GM21529 (cell line): ENCODE measurements around the gene NEDD8.

Experiments
- ATAC-seq: cut with Tn5 transposase; IDR thresholded peaks from one replicate; pipeline ENCODE4 v1.9.1; 2021; ENCODE audit not compliant: unreplicated experiment

The NEDD8 gene

DNA sequence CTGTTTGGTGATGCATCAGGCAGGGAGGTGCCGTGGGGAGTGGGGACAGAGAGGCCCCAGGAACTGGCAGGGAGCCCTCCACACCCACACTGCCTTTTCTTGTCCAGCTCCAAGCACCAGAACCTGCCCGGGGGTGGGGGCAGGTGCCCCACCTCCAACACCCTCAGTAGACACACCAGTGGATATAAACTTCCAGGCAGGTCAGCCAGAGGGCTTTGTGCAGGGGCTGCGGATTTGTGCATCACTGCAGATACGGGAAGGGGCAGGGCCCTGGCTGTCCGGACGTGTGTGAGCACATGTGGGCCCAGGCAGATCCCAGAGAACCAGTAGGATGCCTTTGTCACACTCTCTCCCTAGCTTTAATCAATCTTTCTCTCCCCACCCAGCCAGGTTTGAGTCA, 32.1 kb upstream of the NEDD8 start:
- no peak for ATAC-seq

GRCh38 chr14:24263848-24264247, 31.7 kb upstream of the NEDD8 start:
- ATAC-seq, result no peak

GRCh38 chr14:24262821-24263733, 30.9 kb upstream of the NEDD8 start, which contains the start of gene TGM1:
TGM1 (minus strand) TSS chr14:24263177; CDS start chr14:24262352, 825 bp downstream.
- ATAC-seq, result no peak

DNA sequence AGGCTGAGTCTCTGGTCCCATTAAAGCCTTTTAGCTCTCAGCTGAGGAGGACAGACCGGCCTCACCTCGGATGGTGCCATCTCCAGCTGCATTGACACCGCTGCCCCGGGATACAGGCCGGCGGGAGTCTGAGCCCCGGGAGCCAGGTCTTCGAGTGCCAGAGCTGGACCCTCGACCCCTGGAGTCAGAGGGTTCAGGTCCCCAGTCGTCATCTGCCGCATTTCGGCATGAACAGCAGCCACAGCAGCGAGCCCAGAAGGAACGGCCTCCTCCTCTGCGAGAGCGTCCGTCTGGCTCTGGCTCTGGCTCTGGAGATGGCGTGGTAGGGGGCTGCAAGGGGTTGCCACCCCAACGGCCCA, 29.8 kb upstream of the NEDD8 start:
- ATAC-seq, result no peak

DNA sequence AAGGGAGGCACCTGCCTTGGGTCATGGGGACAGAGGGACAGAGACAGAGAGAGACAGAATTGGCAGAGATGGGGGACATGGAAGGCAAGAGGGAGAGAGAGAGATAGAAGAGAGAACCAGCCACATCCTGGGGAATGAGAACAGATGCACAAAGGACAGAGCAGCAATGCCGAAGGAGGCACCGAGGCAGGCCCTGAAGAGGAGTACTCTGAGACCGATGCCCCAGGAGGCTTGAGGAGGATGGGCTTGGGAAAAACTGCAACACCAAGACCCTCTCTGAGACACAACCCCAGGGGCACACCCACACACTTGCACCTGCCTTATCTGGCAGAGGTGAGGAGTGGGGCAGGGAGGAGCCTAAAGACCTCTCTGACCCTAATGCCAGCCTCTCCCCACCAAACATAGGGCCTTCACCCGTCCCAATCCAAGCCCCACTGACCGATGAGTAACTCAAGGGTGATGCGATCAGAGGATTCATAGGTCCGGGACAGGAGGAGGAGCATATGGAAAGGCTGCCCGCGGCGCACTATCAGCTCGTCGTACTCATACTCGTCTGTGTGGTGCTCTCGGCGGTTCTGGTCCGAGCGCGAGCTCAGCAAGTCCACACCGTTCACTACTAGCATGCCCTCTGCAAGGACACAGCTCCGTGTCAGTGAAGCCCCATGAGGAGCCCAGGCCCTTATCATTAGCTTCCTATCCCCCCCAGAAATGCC, 29.2 kb upstream of the NEDD8 start:
- no peak for ATAC-seq

- ATAC-seq, result no peak
Observed at GRCh38 chr14:24260780-24261157, 28.6 kb upstream of the NEDD8 start.

DNA sequence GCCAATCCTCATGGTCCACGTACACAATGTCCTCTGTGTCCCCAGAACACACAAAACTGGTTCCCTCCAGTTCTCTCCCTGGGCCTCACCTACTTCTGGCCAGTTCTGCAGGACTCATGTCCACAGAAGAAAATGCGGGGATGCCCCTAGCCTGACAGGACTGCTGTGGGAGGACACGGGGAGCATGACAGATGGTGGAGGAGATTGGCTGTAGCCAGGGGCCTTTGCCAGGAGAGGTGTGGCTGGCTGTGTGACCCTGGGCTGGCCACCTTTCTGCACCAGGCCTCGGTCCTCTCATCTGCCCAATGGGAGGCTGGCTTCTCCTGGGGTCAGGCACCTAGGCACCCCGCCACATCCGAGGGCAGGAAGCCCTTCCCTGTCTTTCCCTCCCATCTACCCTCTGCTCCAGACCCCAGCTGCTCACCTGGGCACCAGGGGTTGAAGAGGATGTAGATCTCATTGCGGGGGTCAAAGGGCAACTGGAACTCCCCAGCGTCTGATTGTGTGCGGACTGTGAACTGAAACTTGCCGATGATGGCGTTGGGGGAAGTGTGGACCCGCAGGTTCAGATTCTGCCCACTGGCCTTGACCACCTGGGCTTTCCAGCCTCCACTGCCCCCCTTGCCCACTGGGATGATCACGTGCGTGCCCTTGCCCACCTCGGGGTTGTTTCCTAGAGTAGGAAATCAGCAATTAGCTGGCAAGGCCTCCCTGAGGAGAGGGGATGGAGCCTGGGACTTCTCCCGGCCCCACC, 28.0 kb upstream of the NEDD8 start:
- ATAC-seq, result no peak

GRCh38 chr14:24259282-24260025, 27.3 kb upstream of the NEDD8 start:
- no peak for ATAC-seq

DNA sequence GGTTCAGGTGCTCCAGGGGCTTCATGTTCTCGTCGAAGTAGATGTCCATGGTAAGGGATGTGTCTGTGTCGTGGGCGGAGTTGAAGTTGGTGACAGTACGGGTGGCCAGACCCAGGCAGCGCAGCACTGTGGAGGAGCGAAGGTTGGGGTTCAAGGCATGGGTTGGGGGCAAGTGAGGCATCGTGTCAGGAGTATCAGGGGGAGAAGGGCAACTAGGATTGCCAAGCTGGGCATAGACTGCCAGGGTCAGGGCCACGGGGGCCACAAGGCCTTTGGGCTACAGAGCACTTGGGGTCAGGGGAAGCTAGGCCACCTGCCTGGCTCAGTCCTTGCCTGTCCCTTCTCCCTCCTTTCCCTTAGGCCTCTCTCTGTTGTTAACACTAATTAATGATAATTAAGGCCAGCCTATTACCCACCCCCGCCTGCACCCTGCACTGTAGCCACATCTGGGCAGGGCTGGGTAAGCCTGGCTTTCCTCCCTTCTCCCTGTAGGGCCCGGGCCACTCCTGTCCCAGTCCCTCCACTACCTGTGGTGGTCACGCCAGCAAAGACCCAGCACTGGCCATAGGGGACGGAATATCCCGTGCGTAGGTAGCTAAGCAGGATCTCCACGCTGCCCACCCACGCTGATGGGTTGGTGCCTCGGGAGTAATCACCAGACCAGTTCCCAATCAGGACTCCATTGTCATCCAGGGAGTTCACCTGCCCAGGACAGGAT, 26.5 kb upstream of the NEDD8 start:
- ATAC-seq, result no peak

DNA sequence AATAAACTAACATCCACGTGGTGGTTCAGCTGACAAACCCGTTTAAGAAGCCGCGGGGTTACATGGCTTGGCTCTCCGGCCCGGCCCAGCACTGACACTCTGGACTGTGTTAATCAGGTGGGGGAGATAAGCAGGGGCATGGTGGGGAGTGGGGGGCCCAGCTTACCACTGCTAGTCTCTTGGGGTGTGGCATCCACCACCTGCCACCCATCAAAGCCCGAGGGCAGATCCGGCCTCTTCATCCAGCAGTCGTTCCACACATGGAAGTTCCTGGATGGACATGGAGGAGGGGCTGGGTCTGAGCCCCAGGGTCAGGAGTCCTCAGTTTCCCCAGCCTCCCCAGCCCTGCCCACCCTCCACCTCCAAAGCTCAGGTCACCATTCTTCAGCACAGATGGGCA, 26.0 kb upstream of the NEDD8 start:
- no peak for ATAC-seq

- ATAC-seq, result no peak
Observed at GRCh38 chr14:24256960-24257359, 24.8 kb upstream of the NEDD8 start.

DNA sequence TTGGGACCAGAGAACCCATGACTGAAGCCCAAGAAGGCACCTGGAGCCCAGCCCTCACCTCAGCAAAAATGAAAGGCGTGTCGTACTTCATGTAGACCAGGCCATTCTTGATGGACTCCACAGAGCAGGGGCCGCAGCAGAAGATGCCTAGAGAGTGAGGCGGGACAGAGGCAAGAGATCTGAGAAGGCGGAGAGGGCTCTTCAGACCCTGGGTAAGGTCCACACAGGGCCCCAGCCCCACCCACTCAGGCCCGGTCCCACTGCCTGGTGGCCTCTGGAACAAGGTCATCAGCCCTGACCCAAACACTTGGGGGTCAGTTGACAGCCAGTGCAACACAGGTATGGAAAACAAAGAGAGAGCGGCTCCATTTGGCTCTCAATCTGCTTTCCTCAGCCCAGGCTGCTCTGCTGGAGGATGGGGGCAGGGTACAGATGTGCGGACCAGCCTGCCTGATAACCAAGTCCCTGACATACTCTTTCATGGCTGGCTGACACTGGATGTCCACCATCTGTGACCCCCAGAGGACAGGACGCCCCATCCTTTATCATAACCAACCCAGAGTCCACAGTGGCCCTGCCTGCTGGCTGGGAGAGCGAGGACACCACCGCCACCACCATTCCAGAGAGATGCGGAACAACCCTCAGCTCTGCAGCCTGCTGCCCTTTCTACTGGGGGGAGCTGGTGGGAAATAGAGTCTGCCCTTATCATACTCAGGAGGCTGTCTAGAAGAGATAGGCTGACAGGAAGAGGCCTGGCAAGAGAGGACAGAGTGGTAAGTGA, 24.0 kb upstream of the NEDD8 start:
- no peak for ATAC-seq

- no peak for ATAC-seq
Observed at GRCh38 chr14:24255438-24255837, 23.3 kb upstream of the NEDD8 start.

DNA sequence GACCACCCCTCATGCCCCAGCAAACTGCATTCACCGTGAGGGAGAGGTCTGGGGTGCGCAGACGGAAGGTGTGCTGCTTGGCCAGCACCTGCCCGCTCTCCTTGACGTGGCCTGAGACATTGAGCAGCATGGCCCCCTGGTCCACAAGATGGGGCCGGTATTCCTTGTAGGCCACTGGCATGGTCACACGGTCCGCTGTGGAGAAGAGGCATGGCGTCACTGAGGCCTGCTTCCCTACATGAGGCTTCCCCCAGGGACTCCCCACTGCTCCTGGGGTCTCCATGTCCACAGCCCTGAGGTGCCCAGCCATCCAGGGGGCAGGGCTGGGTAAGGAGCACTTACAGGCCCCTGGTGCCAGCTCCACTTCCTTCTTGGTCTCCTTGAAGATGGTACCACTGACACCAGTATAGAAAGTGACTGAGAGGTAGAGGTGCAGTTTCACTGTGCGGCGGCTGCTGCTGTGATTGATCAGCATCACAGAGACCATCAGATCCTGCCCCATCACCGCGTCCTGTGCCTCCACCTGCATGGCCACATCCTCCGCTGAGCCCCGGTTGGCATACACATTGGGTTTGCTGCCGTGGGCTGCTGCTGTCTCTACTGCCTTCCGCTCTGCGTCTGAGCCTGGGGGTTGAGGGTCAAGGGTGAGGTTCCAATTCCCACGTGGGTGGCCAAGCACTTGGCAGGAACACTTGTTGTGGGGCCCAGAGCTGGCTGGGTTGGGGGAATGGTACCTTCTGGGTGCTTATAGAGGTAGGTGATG, 22.6 kb upstream of the NEDD8 start:
- ATAC-seq, result no peak

- ATAC-seq, result no peak
Observed at GRCh38 chr14:24253936-24254335, 21.8 kb upstream of the NEDD8 start.

DNA sequence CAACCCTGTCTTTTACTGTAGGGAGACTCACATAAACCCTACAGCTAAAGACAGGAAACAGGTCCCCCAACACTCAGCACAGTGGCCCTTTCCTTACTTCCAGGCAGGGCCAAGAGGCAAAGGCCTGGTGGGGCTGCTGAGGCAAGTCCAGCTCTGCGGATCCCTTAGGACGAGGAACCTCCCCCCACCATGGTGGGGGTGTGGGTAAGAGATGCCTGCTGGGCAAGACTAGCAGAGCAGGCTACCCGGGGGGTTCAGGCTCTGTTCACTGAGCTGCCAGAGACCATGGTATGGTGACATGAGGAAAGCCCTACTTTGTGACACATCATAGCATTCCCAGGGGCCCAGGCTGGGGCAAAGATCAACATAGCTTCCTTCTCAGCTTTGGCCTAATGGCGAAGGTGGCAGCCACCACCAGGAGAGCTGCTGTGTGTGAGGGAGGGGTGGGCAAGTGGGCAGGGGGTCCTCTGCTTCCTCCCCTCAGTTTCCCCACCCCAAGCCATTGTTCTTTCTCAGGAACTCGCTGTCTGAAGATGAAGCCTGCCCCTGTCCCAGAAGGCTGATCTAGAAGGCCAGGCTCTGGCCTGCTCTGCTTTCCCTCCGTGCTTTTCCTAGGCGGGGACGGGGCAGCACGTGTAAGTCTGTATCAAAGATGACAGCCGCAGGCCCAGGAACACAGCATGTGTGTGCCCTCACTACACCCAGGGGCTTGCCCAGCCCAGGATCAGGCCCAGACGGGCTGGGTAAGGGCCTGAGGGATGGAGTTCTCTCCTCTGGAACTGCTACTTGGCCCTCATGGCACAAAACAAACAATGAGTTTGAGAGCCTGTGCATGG, 20.3 kb upstream of the NEDD8 start:
- ATAC-seq, result no peak

- ATAC-seq, result no peak
Observed at GRCh38 chr14:24251880-24252288, 19.7 kb upstream of the NEDD8 start.

GRCh38 chr14:24250354-24250753, 18.2 kb upstream of the NEDD8 start:
- ATAC-seq, result no peak
